Lower leg skin (tissue), 3 donors: Measurements from ENCODE around the gene NEGR1.

Experiments used
- CTCF ChIP-seq, 3 donors: fragments of 450-650 bp; IDR thresholded peaks; one replicate each; pipeline ENCODE4 v1.5.1; 2016; ENCODE audit warnings: antibody characterized with exemption in 3 of 3, mild to moderate bottlenecking in 3 of 3, moderate library complexity in 2 of 3
- POLR2A ChIP-seq, 2 donors: fragments of 450-650 bp; IDR thresholded peaks; one replicate each; pipeline ENCODE4 v1.6.1; 2016 to 2017; ENCODE audit warnings: antibody characterized with exemption in 2 of 2, mild to moderate bottlenecking in 1 of 2, moderate library complexity in 1 of 2

- no peak for TF ChIP-seq POLR2A (IDR thresholded peaks at IDR 0.05)
- no peak for TF ChIP-seq CTCF (IDR thresholded peaks at IDR 0.05)
Measured at GRCh38 chr1:71885171-71885570, 397.2 kb downstream of the NEGR1 start.
